Stimulated activated CD8-positive, alpha-beta memory T cell treated with anti-CD3 and anti-CD28 coated beads, Interleukin-4, amount 100 ng/mL, for 4 hours (primary cell): ENCODE data around the gene LHFPL6.

ENCODE experiments used
- DNase-seq, 2 donors: peaks; one replicate each; pipeline ENCODE4 v3.0.0-alpha.2; 2020; ENCODE audit warnings: low read depth in 2 of 2, low spot score in 1 of 2

Gene LHFPL6

GRCh38 chr13:39315796-39316195 lies 287.2 kb downstream of the LHFPL6 start:
- no peak for DNase-seq

- DNase-seq = no peak
These were observed 289.3 kb downstream of the LHFPL6 start for GRCh38 chr13:39313721-39314120.

- no peak for DNase-seq
These were observed 290.4 kb downstream of the LHFPL6 start for GRCh38 chr13:39312596-39312995.

- DNase-seq = no peak
These were observed 291.4 kb downstream of the LHFPL6 start for GRCh38 chr13:39311619-39312018.

- DNase-seq = no peak
These were observed 292.0 kb downstream of the LHFPL6 start for GRCh38 chr13:39310961-39311360.

- no peak for DNase-seq
These were observed 296.1 kb downstream of the LHFPL6 start for GRCh38 chr13:39306639-39307589.

- DNase-seq = no peak
These were observed 300.2 kb downstream of the LHFPL6 start for GRCh38 chr13:39302820-39303219.

GRCh38 chr13:39298951-39299350 lies 304.0 kb downstream of the LHFPL6 start:
- DNase-seq = no peak

- no peak for DNase-seq
These were observed 305.3 kb downstream of the LHFPL6 start for GRCh38 chr13:39297664-39298171.

- DNase-seq = no peak
These were observed 306.0 kb downstream of the LHFPL6 start for GRCh38 chr13:39297023-39297422.

GRCh38 chr13:39296193-39296592 lies 306.8 kb downstream of the LHFPL6 start:
- no peak for DNase-seq
